IMR-90 (cell line): ENCODE results near the gene FAM193A. TPM values are rescaled to one million over a fixed set of nuclear protein-coding genes. Genes with fewer than 3 reads are reported as not detected.

Experiments used
- ATAC-seq: fragments of 200-7000 bp; cut with Tn5 transposase; 2 replicates; pipeline ENCODE4 v1.9.1; 2020; ENCODE audit warnings: low read depth, mild to moderate bottlenecking, moderate library complexity
- BruUV-seq: library from RNA; stranded (reverse); fragments of 400-500 nt; replicated peaks from 2 replicates; lab custom pipeline; 2021; lab: Mats Ljungman, UMichigan
- CTCF ChIA-PET: fragments of 300-600 bp; formaldehyde crosslinking; extraction: SDS; loops from one replicate; lab custom pipeline; 2021; ENCODE audit warnings: antibody characterized with exemption; lab: Yijun Ruan, JAX
- POLR2A ChIA-PET: fragments of 300-600 bp; sonication (Branson Sonifier 250); formaldehyde crosslinking; loops from one replicate; lab custom pipeline; 2022; ENCODE audit warnings: antibody characterized with exemption; ENCODE audit not compliant: unreplicated experiment; lab: Charles Lee
- DNase-seq: peaks from one replicate; pipeline ENCODE4 v3.0.0; 2013
- H2AFZ ChIP-seq: replicated peaks from 2 replicates; pipeline ENCODE3; 2013; ENCODE audit warnings: low read length, mild to moderate bottlenecking; ENCODE audit not compliant: poor library complexity
- H2AK5ac ChIP-seq: 2 replicates; pipeline ENCODE4 v1.6.1; 2013; ENCODE audit warnings: low read depth, low read length, inconsistent platforms
- H2AK9ac ChIP-seq: replicated peaks from 2 replicates; pipeline ENCODE3; 2013; ENCODE audit warnings: mild to moderate bottlenecking, low read depth, low read length, moderate library complexity; ENCODE audit not compliant: poor library complexity
- H2BK120ac ChIP-seq: 2 replicates; pipeline ENCODE4 v1.6.1; 2013; ENCODE audit warnings: low read depth, low read length, inconsistent platforms
- H2BK15ac ChIP-seq: 3 replicates; pipeline ENCODE4 v1.6.1; 2013; ENCODE audit warnings: low read depth, low read length, inconsistent platforms
- H2BK20ac ChIP-seq: 2 replicates; pipeline ENCODE4 v1.6.1; 2013; ENCODE audit warnings: low read depth, mild to moderate bottlenecking, inconsistent platforms, low read length, moderate library complexity
- H2BK5ac ChIP-seq: 2 replicates; pipeline ENCODE4 v1.6.1; 2013; ENCODE audit warnings: mild to moderate bottlenecking, low read depth, low read length, inconsistent platforms; ENCODE audit not compliant: poor library complexity, severe bottlenecking
- H3K14ac ChIP-seq: replicated peaks from 2 replicates; pipeline ENCODE4 v1.6.1; 2013; ENCODE audit warnings: low read depth, low read length, inconsistent platforms
- H3K18ac ChIP-seq: 2 replicates; pipeline ENCODE4 v1.6.1; 2013; ENCODE audit warnings: low read depth, low read length, control low read depth
- H3K23ac ChIP-seq: 2 replicates; pipeline ENCODE4 v1.6.1; 2013; ENCODE audit warnings: low read depth, low read length, inconsistent platforms
- H3K27ac ChIP-seq: 2 replicates; pipeline ENCODE4 v1.5.1; 2013; ENCODE audit warnings: mild to moderate bottlenecking, control low read depth, low read length; ENCODE audit not compliant: insufficient read depth
- H3K27me3 ChIP-seq: 2 replicates; pipeline ENCODE4 v1.6.1; 2013; ENCODE audit warnings: low read length; ENCODE audit not compliant: control insufficient read depth, insufficient read depth
- H3K36me3 ChIP-seq: 2 replicates; pipeline ENCODE4 v1.6.1; 2013; ENCODE audit warnings: low read length, mixed read lengths; ENCODE audit not compliant: control insufficient read depth, insufficient read depth
- H3K4ac ChIP-seq: 2 replicates; pipeline ENCODE4 v1.6.1; 2013; ENCODE audit warnings: low read depth, low read length, inconsistent platforms
- H3K4me1 ChIP-seq: 2 replicates; pipeline ENCODE4 v1.6.1; 2013; ENCODE audit warnings: low read length, mixed read lengths; ENCODE audit not compliant: control insufficient read depth, insufficient read depth
- H3K4me2 ChIP-seq: 2 replicates; pipeline ENCODE4 v1.6.1; 2013; ENCODE audit warnings: low read depth, mild to moderate bottlenecking, control low read depth, low read length, moderate library complexity
- H3K4me3 ChIP-seq: 2 replicates; pipeline ENCODE4 v1.5.1; 2013; ENCODE audit warnings: low read depth, mild to moderate bottlenecking, control low read depth, low read length, moderate library complexity; ENCODE audit not compliant: insufficient read depth
- H3K56ac ChIP-seq: 2 replicates; pipeline ENCODE4 v1.6.1; 2013; ENCODE audit warnings: low read length, inconsistent platforms; ENCODE audit not compliant: insufficient read depth; ENCODE audit errors: extremely low read depth
- H3K79me1 ChIP-seq, 2 experiments: 2 replicates each; pipeline ENCODE4 v1.6.1; 2013; ENCODE audit warnings: low read length in 2 of 2, inconsistent platforms in 1 of 2, low read depth in 1 of 2
- H3K9ac ChIP-seq: 2 replicates; pipeline ENCODE4 v1.6.1; 2013; ENCODE audit warnings: low read depth, low read length, control low read depth
- H3K9me1 ChIP-seq: 2 replicates; pipeline ENCODE4 v1.6.1; 2013; ENCODE audit warnings: low read length, inconsistent platforms; ENCODE audit not compliant: insufficient read depth
- H3K9me3 ChIP-seq: 2 replicates; pipeline ENCODE4 v1.6.1; 2013; ENCODE audit warnings: low read length; ENCODE audit not compliant: control insufficient read depth, insufficient read depth
- H4K20me1 ChIP-seq: 2 replicates; pipeline ENCODE4 v1.6.1; 2013; ENCODE audit warnings: low read length, inconsistent platforms; ENCODE audit not compliant: insufficient read depth
- H4K5ac ChIP-seq: 2 replicates; pipeline ENCODE4 v1.6.1; 2013; ENCODE audit warnings: mild to moderate bottlenecking, low read depth, low read length, control low read depth
- H4K8ac ChIP-seq, 2 experiments: 2 replicates each; pipeline ENCODE4 v1.6.1; 2013; ENCODE audit warnings: low read depth in 2 of 2, low read length in 2 of 2, control low read depth in 1 of 2, inconsistent platforms in 1 of 2
- H4K91ac ChIP-seq: 2 replicates; pipeline ENCODE4 v1.6.1; 2013; ENCODE audit warnings: low read depth, low read length, inconsistent platforms; ENCODE audit not compliant: insufficient read depth
- BHLHE40 ChIP-seq: fragments of 150-350 bp; IDR thresholded peaks from 2 replicates; pipeline ENCODE4 v1.6.1; 2016; ENCODE audit warnings: mild to moderate bottlenecking, low read depth, low read length
- CEBPB ChIP-seq: IDR thresholded peaks from 2 replicates; pipeline ENCODE4 v1.6.1; 2012; ENCODE audit warnings: low read depth, low read length, improper control_type of control experiment
- CHD1 ChIP-seq: IDR thresholded peaks from 2 replicates; pipeline ENCODE4 v1.6.1; 2012; ENCODE audit warnings: low read depth, low read length, improper control_type of control experiment
- FOS ChIP-seq: fragments of 150-350 bp; IDR thresholded peaks from 2 replicates; pipeline ENCODE4 v1.6.1; 2016; ENCODE audit warnings: low read depth, low read length
- MAFK ChIP-seq: IDR thresholded peaks from 2 replicates; pipeline ENCODE4 v1.6.1; 2012; ENCODE audit warnings: low read depth, low read length, improper control_type of control experiment
- MAZ ChIP-seq: IDR thresholded peaks from 2 replicates; pipeline ENCODE4 v1.6.1; 2012; ENCODE audit warnings: low read depth, mild to moderate bottlenecking, low read length, improper control_type of control experiment, moderate library complexity, borderline replicate concordance
- MXI1 ChIP-seq: IDR thresholded peaks from 2 replicates; pipeline ENCODE4 v1.6.1; 2012; ENCODE audit warnings: low read depth, mild to moderate bottlenecking, low read length, moderate library complexity, borderline replicate concordance
- NFE2L2 ChIP-seq: fragments of 150-350 bp; IDR thresholded peaks from 2 replicates; pipeline ENCODE4 v1.6.1; 2016; ENCODE audit warnings: low read depth, mild to moderate bottlenecking, low read length
- POLR2A ChIP-seq: IDR thresholded peaks from 2 replicates; pipeline ENCODE4 v1.6.1; 2012; ENCODE audit warnings: mild to moderate bottlenecking, low read depth, low read length
- RAD21 ChIP-seq: IDR thresholded peaks from 2 replicates; pipeline ENCODE4 v1.6.1; 2012; ENCODE audit warnings: low read length, improper control_type of control experiment
- RCOR1 ChIP-seq: IDR thresholded peaks from 2 replicates; pipeline ENCODE4 v1.6.1; 2012; ENCODE audit warnings: mild to moderate bottlenecking, low read length, improper control_type of control experiment; ENCODE audit not compliant: insufficient replicate concordance
- RFX5 ChIP-seq: IDR thresholded peaks from 2 replicates; pipeline ENCODE4 v1.8.0; 2012; ENCODE audit warnings: low read depth, mild to moderate bottlenecking, low read length, moderate library complexity
- SMC3 ChIP-seq: fragments of 150-350 bp; IDR thresholded peaks from 2 replicates; pipeline ENCODE4 v1.6.1; 2016; ENCODE audit warnings: low read depth, mild to moderate bottlenecking, antibody characterized with exemption, low read length, moderate library complexity
- WGBS, 2 experiments: methylation state at CpG; one replicate each; pipeline versions ENCODE4 v1.1.5 to v1.1.7; 2013; ENCODE audit warnings: missing lambda C conversion rate in 2 of 2; ENCODE audit not compliant: insufficient read length in 1 of 2; ENCODE audit errors: extremely low coverage in 2 of 2; 5-methylcytosine and 5-hydroxymethylcytosine counted together
- dilution Hi-C: fragments of 300-500 bp; cut with HindIII; formaldehyde crosslinking; loops from one replicate; pipeline ENCODE4 v1.14.3; 2018; ENCODE audit warnings: low sequenced_read_pairs; ENCODE audit not compliant: unreplicated experiment
- in situ Hi-C: fragments of 300-500 bp; cut with MboI; formaldehyde crosslinking; loops from 3 replicates; pipeline ENCODE4 v1.14.3; 2019; ENCODE audit warnings: low sequenced_read_pairs, inconsistent platforms, mixed read lengths
- intact Hi-C: fragments of 100-400 bp; cut with micrococcal nuclease; formaldehyde crosslinking; loops from 2 replicates; pipeline ENCODE4 v1.10.0; 2022
- polyA plus RNA-seq, 3 experiments: library from polyadenylated mRNA; depleted of rRNA; stranded (reverse); fragments of >200 nt; gene quantifications; 2 replicates each; pipeline ENCODE4 v1.2.3, GENCODE V29; 2012; ENCODE audit warnings: low replicate concordance in 1 of 3
- total RNA-seq: library from RNA; depleted of rRNA; stranded (reverse); fragments of >200 nt; gene quantifications from 2 replicates; pipeline ENCODE4 v1.2.3, GENCODE V29; 2012
- TF ChIP-seq, protein P1 (sequence below): conservative IDR thresholded peaks from 2 replicates; pipeline ENCODE4 v1.5.1; 2012; ENCODE audit warnings: mild to moderate bottlenecking, low read depth, low read length, improper control_type of control experiment
- TF ChIP-seq, protein P2 (sequence below): fragments of 150-350 bp; IDR thresholded peaks from 2 replicates; pipeline ENCODE4 v1.6.1; 2017; ENCODE audit warnings: mild to moderate bottlenecking, antibody characterized with exemption, low read length, low read depth
- TF ChIP-seq, protein P3 (sequence below): fragments of 150-350 bp; IDR thresholded peaks from 2 replicates; pipeline ENCODE4 v1.6.1; 2016; ENCODE audit warnings: low read depth, mild to moderate bottlenecking, low read length, moderate library complexity, borderline replicate concordance

Gene FAM193A
- total and polyA plus RNA-seq, 2 of the 4 experiments (the other 2 are of a cell fraction): 6.8 to 11.0 TPM

DNA sequence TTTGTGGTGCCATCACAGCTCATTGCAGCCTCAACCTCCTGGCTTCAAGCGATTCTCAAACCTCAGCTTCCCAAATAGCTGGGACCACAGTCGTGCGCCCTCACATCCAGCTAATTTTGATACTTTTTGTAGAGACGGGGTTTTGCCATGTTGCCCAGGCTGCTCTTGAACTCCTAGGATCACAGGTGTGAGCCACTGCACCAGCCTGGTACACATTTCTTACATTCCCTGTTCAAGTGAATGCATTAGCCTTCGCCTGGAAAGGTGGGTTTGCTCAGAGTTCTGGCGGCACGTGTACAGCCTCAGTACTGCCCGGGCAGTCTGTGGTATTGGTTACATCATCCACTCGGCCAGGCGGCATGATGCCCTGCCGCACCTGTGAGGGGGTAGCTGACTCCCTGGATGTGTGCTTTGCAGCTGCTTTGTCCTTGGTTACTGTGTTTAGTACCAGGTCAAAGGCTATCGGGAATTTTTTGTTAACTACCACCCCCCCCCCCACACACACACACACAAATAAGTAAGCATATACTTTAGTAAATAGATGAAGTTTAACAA, 162.6 kb downstream of the FAM193A start:
- CTCF ChIA-PET: no interaction called here
- POLR2A ChIA-PET: no interaction called here
- Histone ChIP-seq H2BK5ac (no peak overlapping the region), H3K9ac (no peak overlapping the region), H4K20me1 (peaks cover 3% of the 10 kb centered on the region; the same call in 1 of the 2 replicates), H3K27me3 (no peaks in the 10 kb centered on the region), H2BK120ac (no peak overlapping the region), H2BK20ac (no peak overlapping the region), H3K18ac (no peak overlapping the region), H3K36me3 (peaks cover 72% of the 10 kb centered on the region), H4K91ac (no peak overlapping the region), H3K23ac (no peak overlapping the region), H3K4ac (no peak overlapping the region), H3K14ac (no peak overlapping the region), H3K27ac (no peak overlapping the region), H3K9me1 (peaks cover 7% of the 10 kb centered on the region; the same call in 1 of the 2 replicates), H3K4me1 (no peaks in the 10 kb centered on the region), H3K56ac (no peak overlapping the region), H3K4me2 (no peak overlapping the region), H3K9me3 (no peaks in the 10 kb centered on the region), H3K79me1 (peaks cover 16 to 33% of the 10 kb centered on the region in 2 experiments; a peak in 3 of 4 replicates), H2AK9ac (no peak overlapping the region), H2BK15ac (no peak overlapping the region), H4K5ac (no peak overlapping the region), H2AK5ac (no peak overlapping the region), H3K4me3 (no peak overlapping the region), H2AFZ (no peak overlapping the region), H4K8ac (no peak overlapping the region)
- TF ChIP-seq, protein P1, sequence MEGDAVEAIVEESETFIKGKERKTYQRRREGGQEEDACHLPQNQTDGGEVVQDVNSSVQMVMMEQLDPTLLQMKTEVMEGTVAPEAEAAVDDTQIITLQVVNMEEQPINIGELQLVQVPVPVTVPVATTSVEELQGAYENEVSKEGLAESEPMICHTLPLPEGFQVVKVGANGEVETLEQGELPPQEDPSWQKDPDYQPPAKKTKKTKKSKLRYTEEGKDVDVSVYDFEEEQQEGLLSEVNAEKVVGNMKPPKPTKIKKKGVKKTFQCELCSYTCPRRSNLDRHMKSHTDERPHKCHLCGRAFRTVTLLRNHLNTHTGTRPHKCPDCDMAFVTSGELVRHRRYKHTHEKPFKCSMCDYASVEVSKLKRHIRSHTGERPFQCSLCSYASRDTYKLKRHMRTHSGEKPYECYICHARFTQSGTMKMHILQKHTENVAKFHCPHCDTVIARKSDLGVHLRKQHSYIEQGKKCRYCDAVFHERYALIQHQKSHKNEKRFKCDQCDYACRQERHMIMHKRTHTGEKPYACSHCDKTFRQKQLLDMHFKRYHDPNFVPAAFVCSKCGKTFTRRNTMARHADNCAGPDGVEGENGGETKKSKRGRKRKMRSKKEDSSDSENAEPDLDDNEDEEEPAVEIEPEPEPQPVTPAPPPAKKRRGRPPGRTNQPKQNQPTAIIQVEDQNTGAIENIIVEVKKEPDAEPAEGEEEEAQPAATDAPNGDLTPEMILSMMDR: no peak
- no peak for TF ChIP-seq MAZ
- TF ChIP-seq POLR2A: no peak
- TF ChIP-seq, protein P2, sequence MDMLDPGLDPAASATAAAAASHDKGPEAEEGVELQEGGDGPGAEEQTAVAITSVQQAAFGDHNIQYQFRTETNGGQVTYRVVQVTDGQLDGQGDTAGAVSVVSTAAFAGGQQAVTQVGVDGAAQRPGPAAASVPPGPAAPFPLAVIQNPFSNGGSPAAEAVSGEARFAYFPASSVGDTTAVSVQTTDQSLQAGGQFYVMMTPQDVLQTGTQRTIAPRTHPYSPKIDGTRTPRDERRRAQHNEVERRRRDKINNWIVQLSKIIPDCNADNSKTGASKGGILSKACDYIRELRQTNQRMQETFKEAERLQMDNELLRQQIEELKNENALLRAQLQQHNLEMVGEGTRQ: no peak
- no peak for TF ChIP-seq CEBPB
- no peak for TF ChIP-seq SMC3
- TF ChIP-seq MAFK: no peak
- TF ChIP-seq NFE2L2: no peak
- TF ChIP-seq CHD1: no peak
- TF ChIP-seq RFX5: no peak
- TF ChIP-seq RCOR1: no peak
- no peak for TF ChIP-seq RAD21
- TF ChIP-seq MXI1: no peak
- TF ChIP-seq, protein P3, sequence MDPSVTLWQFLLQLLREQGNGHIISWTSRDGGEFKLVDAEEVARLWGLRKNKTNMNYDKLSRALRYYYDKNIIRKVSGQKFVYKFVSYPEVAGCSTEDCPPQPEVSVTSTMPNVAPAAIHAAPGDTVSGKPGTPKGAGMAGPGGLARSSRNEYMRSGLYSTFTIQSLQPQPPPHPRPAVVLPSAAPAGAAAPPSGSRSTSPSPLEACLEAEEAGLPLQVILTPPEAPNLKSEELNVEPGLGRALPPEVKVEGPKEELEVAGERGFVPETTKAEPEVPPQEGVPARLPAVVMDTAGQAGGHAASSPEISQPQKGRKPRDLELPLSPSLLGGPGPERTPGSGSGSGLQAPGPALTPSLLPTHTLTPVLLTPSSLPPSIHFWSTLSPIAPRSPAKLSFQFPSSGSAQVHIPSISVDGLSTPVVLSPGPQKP: no peak
- no peak for TF ChIP-seq BHLHE40
- TF ChIP-seq FOS: no peak
- no peak for DNase-seq
- 98% methylated on average over 6 of the region's 12 CpGs; no CpG with 5 or more reads in 1 of the 2 experiments for WGBS, 2 experiments
- in situ Hi-C loops (no loop called here), dilution Hi-C loops (no loop called here), intact Hi-C loops (no loop called here)
- BruUV-seq: no TSS peak
- ATAC-seq: no peak
